GM21447 (cell line): ENCODE results near the gene TUBA4B.
"Not testable (repeated sequence)": the region's sequence is repeated elsewhere in the genome, so short reads cannot be mapped to it uniquely, and the experiment has no call there.

Experiments
- ATAC-seq: cut with Tn5 transposase; IDR thresholded peaks from one replicate; pipeline ENCODE4 v1.9.1; 2021; ENCODE audit not compliant: unreplicated experiment

The TUBA4B gene

DNA sequence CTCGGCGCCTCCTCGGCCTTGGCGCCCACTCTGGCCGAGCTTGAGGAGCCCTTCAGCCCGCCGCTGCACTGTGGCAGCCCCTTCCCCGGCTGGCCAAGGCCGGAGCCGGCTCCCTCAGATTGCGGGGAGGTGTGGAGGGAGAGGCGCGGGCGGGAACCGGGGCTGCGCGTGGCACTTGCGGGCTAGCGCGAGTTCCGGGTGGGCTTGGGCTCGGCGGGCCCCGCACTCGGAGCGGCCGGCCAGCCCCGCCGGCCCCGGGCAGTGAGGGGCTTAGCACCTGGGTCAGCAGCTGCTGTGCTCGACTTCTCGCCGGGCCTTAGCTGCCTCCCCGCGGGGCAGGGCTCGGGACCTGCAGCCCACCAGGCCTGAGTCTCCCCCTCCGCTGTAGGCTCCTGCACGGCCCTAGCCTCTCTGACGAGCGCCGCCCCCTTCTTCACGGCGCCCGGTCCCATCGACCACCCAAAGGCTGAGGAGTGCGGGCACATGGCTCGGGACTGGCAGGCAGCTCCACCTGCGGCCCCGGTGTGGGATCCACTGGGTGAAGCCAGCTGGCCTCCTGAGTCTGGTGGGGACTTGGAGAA is 59.7 kb downstream of the TUBA4B start:
- ATAC-seq, result not testable (repeated sequence)

DNA sequence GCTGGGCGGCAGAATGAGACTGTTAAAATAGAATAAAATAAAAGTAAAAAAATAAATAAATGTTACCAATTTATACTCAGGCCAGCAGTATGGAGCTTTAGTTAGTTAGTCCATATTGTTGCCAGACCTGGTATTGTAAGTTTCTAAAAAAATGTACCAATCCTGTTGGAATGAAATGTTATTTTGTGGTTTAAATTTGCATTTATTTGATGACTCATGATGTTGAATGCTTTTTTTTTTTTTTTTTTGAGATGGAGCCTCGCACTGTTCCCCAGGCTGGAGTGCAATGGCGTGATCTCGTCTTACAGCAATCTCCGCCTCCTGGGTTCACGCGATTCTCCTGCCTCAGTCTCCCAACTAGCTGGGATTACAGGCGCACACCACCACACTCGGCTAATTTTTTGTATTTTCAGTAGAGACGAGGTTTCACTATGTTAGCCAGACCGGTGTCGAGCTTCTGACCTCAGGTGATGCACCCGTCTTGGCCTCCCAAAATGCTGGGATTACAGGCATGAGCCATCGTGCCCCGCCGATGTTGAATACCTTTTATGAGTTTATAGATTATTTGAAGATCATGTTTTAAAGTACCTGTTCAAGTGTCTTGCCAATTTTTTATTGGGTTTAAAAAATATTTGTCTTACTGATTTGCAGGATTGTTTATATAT is 61.9 kb downstream of the TUBA4B start:
- no peak for ATAC-seq
